Bone marrow (tissue), 2 donors: ENCODE measurements around the gene PRDX2.
"Not testable (repeated sequence)": the region's sequence is repeated elsewhere in the genome, so short reads cannot be mapped to it uniquely, and the experiment has no call there.

Experiments
- DNase-seq, 2 donors: peaks; one replicate each; lab custom pipeline; 2025; lab: John Stamatoyannopoulos, UW

PRDX2 gene

DNA sequence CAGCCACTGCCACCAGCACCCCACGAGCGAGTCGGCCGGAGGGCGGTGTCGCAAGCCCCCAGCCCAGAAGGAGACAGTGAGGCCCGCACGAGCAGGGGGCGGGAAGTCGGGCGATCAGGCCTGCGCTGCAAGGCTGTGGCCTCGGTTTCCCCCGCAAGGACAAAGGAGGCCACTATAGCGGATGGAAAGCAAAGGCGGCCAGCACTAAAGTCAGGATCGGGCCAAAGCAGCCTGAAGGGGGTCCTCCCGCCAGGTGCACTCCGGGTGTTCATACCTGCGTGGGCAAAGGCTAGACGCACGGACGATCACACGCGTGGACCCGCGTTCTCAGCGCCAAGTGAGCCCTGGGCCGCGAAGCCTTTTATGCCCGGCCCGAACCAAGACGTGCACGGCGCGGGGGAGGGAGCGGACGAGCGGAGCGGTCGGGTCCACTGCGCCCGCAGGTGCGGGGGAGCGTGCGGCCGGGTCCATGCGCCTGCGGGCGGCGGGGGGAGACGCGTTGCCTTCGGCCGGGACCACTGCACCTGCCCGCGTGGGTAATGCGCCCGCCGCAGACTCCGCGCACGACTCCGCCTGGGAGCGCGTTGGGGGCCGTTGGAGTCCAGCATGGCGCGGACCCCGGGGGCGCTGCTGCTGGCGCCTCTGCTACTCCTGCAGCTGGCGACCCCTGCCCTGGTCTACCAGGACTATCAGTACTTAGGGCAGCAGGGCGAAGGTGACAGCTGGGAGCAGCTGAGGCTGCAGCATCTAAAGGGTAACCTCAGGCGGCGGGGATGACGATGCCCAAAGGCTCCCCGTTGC lies at the start of gene PRDX2, which contains the start of gene THSD8:
PRDX2 (minus strand) TSS at position 335 of the 801 bp plus-strand sequence. CDS start 539 bp downstream, outside the sequence.
THSD8 (plus strand) TSS at position 604 of the 801 bp plus-strand sequence; CDS start at position 607, 3 bp downstream.
- DNase-seq = peak in 1 of 2 donors; percentile 36

- DNase-seq = peak; percentile 24 to 68
Measured at GRCh38 chr19:12847159-12848139, 45.8 kb upstream of the PRDX2 start.

DNA sequence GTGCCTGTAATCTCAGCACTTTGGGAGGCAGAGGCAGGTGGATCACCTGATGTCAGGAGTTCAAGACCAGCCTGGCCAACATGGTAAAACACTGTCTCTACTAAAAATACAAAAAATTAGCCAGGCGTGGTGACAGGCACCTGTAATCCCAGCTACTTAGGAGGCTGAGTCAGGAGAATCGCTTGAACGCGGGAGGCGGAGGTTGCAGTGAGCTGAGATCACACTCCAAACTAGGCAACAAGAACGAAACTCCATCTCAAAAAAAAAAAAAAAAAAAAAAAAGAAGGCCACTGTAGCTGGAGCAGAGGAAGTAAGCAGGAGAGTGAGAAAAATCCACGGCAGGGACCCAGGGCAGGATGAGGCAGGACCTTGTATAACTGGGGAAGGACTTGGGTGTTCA lies 45.0 kb upstream of the PRDX2 start:
- DNase-seq = not testable (repeated sequence)

GRCh38 chr19:12843999-12844732 lies 42.6 kb upstream of the PRDX2 start:
- no peak for DNase-seq

DNA sequence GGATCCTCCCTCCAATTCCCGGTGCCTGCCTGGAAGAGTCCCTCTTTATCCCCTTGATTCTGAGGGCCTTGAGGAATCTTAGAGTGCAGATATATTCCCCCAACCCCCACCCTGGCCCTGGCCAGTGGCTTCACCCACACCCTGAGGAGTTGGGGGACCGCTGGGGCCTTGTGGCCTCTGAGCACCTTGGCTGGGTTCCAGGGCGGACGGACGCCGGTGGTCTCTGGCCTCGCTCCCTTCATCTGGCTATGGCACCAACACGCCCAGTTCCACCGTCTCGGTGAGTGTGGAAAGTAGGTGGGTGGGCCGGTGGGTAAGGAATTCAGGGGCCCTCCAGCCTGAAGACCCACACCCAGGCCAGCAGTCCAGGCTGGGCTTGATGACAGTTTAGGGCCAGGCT lies 41.7 kb upstream of the PRDX2 start:
- DNase-seq = no peak

DNA sequence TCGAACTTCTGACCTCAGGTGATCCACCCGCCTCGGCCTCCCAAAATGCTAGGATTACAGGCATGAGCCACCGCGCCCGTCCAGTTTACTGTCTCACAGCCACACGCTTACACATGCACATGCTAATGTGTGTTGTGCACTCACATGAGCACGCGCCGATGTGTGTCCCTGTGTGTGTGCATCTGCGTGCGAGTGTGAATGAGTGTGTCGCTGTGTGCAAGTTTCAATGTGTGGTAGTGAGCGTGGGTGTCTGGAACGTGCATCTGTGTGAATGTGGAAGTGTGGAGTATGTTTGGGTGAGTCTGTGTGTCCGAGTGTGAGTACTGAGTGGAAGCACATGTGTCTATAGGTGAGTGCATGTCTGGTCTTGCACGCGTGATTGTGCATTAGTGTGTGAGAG lies 40.9 kb upstream of the PRDX2 start:
- no peak for DNase-seq

DNA sequence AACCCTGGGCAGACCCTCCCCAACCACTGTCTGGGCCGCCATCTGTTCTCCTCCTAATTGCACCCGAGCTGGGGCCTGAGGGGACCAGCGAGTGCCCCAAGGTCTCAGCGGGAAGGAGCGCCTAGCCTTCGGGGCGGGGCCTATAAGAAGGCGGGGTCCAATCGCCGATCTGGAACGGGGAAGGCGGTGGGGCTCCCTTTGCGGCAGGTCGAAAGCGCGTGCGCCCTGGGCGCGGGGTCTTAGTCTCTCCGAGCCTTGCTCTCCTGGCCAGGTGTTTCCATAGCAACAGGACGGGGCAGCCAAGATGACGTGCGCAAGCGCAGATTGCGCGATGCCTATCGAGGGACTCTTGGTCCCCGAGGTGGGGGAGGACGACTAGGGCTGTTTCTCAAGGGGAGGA lies 39.5 kb upstream of the PRDX2 start:
- DNase-seq = no peak

DNA sequence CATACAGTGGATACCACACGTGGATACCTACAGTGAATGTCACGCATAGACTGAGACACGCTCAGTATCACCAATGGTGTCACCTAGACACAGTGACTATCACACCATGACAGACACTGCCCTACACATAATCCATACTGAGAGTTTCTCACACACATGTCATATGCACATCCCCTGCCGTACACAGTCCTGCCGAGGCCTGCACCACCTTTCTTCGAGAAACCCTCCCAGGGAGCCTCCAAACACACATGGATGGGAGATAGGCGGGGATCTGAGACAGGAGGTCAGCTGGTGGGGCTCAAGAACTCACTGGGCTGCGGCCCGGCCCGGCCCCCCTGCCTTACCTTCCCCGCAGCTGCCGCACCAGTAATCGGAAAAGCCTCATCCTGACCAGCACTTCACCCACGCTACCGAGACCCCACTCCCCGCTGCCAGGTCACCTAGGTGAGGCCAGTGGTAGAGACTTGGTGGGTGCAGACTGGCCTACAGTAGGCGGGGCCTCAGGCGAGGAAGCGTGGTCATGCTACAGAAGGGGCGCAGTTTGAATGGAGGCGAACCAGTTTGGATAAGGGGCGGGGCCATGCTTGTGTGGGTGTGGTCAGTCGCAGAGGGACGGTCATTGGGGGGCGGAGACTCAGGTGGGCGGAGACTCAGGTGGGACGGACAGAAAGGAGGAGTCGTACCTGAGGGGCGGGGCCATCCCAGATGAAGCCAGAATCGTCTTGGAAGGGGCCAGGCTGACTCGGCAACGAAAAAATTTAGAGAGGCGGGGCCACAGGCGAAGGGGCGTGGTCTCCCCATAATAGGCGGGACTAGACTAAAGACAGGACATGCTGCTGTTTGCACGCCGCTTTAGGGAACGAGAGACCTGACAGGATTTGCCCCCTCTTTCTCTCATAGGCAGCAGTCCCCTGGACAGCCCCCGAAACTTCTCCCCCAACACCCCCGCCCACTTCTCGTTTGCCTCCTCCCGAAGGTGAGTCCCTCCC lies 38.8 kb upstream of the PRDX2 start:
- peak in 1 of 2 donors; percentile 23 for DNase-seq

DNA sequence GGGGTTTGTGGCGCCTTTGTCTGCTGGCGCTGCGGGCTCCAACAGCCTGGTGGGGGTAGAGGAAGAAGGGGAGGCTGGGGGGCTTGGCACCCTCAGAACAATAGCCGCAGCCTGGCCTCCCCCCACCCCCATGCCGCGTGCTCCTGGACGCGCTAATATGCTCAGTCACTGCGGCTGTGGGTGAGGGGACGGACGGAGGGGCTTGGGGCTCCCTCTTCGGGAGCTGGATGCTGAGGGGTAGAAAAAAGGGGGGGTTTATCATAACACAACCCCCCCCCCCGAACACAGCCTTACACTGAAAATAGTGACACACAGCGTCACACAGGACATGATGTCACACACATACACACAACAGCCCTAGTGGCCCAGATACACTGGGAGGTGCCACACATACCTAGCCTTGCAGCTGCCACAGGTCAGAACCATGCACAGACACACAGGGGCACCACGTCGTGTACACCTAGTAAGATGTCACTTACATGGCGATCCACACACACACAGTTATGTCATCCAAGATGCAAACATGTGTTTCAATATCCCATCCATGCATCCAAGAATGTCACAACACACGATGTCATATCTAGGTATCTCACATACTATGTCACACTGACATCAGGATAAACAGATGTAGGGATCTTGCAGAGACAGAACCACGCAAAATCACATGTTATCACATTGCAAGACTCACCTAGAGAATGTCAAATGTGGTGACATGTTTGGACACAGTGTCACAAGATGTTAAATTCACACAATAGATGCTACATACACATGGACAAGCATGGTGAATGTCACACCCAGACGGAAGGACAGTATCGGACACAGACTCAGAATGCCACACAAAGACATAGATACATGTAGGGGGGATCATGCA lies 37.5 kb upstream of the PRDX2 start:
- DNase-seq = no peak

DNA sequence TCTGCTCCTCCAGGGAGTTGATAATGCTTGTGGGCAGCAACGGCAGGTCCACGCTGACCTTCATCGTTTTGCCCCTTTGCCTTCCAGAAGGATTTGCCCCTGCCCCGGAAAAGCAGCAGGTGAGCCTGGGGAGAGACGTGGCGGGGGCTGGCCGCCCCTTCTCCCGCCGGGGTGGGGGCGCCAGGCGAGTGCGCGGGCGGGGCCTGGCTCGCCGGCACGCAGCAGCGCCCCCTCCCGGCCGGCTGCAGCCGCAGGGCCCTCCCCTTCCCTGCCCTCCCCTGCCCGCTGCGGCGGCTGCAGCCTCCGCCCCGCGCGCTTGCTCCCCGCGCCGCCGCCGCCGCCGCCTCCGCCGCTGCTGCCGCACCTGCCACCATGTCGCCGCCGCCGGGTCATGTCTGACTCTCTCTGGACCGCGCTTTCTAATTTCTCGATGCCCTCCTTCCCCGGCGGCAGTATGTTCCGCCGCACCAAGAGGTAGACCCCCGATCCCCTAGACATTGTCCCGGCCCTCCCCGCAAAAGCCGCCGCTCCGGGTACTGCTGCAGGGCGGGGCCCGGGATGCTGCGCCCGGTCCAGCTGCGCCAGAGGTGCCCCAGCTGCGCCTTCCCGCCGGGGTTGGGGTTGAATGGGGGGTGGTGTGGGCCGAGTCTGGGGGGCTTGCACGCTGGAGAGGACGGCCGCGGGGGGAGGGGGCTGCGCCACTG lies 36.7 kb upstream of the PRDX2 start, which contains the start of gene MAST1:
MAST1 (plus strand) TSS at position 334 of the 704 bp plus-strand sequence; CDS start at position 392, 58 bp downstream.
- no peak for DNase-seq

DNA sequence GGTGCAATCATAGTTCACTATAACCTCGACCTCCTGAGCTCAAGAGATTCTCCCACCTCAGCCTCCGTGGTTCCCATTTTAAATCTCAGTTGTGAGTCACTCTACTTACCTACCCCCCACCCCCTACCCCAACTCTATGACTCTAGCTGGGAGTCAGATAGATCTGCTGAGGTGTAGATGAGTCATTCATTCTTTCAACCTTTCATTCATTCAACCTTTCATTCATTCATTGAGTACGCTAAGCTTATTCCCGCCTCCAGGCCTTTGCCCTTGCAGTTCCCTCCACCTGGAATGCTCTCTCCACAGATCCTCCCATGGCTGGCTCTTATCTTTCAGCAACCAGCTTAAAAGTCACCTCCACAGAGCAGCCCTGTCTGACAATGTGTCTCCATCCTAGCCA lies 35.6 kb upstream of the PRDX2 start:
- DNase-seq = no peak

DNA sequence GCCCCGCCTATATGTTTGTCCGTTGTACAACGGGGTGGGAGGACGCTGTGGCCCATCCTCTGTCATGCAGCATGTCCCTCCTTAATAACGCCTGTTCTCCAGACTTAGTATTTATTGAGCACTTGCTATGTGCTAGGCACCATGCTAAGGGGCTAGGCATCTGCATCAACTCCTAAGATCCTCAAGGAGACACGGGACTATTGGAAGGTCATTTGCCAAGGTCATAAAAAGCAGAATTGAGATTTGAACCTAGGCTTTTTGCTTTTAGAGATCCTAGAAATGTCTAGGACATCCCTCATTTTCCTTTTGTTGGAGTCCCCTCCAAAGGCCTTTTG lies 34.9 kb upstream of the PRDX2 start:
- no peak for DNase-seq

DNA sequence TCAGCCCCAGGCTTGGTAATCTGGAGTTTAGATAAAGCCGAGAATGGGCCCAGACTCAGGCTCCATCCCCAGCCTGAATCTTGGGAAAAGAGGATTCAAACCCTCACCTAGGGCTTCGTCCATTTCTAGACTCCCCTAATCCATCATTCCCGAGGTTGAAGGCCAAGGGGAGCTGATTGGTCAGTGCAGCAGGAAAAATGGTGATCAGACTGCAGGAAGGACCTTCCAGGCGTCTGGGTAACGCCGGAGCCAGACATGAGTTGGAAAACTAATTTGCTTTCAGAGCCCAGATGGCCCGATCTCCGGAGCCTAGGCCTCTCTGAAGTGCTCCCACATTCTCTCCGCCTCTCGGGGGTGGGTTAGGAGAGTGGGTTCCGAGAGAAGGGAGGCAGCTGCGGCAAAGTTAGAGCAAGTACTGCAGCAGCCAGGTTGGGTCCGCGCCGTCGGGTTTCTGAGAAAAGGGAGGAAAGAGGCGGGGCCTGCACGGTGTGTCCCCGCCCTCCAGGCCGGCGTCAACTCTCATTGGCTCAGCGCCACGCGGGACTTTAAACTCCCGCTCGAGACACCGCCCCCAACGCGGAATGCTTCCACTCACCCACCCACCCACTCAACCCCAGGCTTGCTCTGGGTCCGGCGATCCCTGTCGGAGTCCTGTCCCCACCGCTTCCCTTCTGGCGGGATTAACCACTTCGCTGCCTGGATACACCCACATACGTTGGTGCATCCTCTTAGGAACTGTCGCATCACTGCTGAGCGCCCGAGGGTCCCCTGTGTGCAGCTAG lies 33.6 kb upstream of the PRDX2 start:
- DNase-seq = no peak

DNA sequence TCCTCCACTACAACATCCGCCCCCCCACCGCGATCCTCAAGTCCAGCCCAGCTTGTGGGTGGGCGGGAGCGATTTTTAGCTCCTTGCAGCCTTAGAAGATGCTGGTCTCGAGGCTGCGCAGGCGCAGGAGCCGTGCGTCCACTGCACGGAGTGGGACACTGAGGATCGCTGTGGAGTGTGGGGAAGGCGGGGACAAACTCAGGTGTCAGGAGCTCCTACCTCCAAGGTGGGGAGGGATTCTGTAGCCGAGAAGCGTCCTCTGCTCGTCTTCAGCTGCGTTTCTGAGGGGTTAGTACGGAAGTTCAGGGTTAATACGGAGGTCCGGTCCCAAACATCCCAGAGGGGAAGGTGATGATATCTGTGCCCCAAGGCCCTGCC lies 33.0 kb upstream of the PRDX2 start, which contains the start of gene RTBDN:
RTBDN (minus strand) TSS at position 14 of the 378 bp plus-strand sequence. CDS start 4,600 bp downstream, outside the sequence.
- no peak for DNase-seq

GRCh38 chr19:12833738-12834565 lies 32.4 kb upstream of the PRDX2 start:
- DNase-seq = no peak

DNA sequence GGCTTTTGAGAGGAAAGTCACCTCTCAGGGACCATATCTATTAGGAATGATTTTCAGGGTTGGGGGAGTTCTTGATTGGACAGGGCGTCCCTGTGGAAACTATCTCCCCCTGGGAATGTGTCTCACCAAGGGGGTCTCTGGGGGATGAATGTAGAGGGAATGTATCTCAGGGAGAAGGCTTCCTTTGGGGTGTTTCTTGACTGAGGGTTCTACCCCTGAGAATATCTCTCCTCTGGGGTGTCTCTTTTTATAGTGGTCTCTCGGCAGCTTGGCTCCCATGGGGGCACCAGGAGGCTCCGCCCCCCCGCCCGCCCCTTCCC lies 31.8 kb upstream of the PRDX2 start:
- DNase-seq = no peak

DNA sequence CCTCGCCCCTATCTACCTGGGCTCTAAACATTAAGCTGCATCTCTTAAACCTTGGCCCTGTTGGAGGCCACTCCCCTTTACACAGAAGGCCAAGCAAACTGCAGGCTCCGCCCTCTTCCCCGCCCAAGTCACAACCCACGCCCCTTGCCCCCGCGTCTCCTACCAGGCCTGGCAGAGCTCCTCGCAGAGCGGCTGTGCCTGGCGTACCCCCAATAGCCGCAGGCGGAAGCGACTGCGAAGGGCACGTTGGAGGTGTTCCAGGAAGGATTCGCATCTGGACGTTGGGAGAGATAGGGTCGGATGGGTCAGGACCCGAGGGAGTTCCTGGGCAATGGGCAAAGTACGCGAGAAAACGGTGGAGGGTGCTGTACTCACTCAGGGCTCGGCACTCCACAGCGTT lies 26.9 kb upstream of the PRDX2 start:
- peak in 1 of 2 donors; percentile 26 for DNase-seq
